HT-29 (cell line): ENCODE measurements around the gene CCNJL. TPM values are rescaled to one million over a fixed set of nuclear protein-coding genes. Genes with fewer than 3 reads are reported as not detected.
A peak's percentile ranks its signal among the peaks of the same experiment; 100 is the strongest.

Source experiments
- DNase-seq: peaks from one replicate; pipeline ENCODE4 v3.0.0-alpha.2; 2015; ENCODE audit warnings: low spot score
- total RNA-seq: library from RNA; depleted of rRNA; stranded (reverse); fragments of >200 nt; shearing (Covaris generic); gene quantifications from 2 replicates; pipeline ENCODE4 v1.2.3, GENCODE V29; 2014

Gene CCNJL
- total RNA-seq, 1 experiment from 2014 or later = 7.9 TPM

DNA sequence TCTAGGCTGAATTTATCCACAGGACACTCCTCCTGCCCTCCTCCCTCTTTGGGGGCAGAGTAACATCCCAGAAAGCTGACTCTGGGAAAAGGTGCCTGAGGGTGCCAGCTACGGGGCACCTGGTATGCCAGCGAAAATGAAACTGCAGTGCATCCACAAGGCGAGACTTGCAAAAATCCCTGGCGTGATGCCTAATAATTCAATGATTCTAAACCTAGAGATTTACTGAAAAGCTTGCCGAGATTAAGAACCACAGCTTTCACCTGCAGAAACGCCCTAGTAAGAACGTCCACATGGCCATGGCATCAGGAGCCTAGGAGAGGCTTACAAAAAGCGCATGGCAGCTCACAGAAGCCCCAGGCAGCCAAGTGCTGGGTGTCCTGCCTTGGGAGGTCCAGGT, 20.9 kb downstream of the CCNJL start:
- no peak for DNase-seq

DNA sequence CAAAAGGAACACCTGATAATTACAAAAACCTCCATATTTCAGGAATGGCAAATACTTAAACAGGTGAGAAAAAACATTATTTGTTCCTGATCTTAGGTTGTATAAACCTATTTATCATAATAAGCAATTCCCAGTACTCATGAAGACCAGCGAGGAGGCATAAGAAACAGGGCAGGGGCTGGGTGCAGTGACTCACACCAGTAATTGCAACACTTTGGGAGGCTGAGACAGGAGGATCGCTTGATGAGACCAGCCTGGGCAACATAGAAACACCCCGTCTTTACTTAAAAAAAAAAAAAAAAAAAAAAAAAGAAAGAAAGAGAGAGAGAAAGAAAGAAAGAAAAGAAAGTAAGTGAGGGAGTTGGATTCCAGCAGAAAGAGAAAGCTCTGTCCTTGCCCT, 21.6 kb downstream of the CCNJL start:
- no peak for DNase-seq

DNA sequence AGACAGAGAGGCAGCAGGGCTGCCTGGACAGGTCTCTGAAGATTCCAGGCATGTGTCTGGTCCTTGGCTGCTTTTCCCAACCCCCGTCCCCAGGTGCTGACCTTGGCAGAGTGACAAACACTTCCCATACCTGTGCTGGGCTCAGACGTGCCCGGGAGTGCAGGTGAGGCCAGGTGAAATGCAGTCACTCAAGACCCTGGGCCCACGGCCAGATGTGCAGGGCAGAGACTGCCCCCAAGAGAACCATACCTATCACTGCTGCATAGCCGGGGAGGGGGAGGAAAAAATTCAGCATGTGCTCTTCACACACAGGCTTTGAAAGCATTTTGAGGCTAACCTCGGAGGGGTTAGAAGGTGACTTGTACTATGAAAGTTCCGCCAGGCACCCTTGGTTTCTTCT, 22.6 kb downstream of the CCNJL start:
- no peak for DNase-seq

GRCh38 chr5:160289356-160289651, 23.1 kb downstream of the CCNJL start:
- DNase-seq = no peak

DNA sequence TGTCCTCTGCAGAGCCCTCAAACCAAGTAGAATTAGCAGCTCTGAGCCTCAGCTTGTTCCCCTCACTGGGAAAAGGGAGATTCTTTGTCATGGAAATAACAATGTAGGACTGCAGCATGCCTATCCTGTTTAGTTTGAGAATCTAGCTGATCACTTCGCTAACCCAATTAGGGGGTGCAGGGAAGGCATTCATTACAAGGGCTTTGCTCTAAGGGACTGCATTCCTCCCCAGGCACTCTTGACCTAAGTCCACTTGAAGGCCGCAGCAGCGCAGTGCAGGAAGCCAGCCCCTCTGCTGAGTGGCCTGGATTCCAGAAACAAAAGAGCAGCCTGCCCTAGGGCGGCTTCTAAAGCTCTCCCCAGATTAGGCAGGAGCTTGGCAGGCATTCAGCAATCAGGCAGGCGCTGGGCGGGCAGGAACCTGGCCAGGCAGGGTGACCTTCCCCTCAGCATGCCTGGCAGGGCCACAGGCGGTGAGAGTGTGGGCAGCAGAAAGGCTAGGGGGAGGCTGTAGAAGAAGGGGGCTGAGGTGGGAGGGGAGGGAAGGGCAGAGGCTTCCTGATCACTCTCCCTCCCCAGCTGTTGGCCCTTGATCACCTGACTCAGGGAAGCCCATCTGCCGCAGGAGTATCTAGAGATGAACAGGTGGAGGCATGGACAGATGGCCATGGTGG, 24.8 kb downstream of the CCNJL start:
- DNase-seq = no peak

GRCh38 chr5:160286947-160287346, 25.4 kb downstream of the CCNJL start:
- DNase-seq = no peak

- DNase-seq = no peak
These were observed 27.0 kb downstream of the CCNJL start for GRCh38 chr5:160285316-160285715.

- DNase-seq = no peak
These were observed 28.0 kb downstream of the CCNJL start for GRCh38 chr5:160284291-160284873.

DNA sequence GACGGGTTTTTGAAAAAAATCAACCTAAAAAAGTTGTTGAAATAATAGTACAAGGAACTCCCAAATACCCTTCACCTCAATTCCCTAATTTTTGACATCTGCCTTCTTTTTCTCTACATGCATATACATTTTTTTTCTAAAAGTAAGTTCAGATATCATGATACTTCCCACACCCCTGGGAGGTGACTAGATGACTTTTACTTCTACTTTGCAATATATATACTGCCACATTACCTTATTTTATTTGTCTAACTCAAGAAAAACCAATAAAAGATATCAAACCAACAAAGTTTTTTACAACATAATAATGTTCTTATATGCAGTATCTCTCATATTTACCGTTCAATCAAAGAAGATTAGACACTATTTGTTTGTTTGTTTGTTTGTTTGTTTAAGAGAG, 31.1 kb downstream of the CCNJL start:
- no peak for DNase-seq

GRCh38 chr5:160280384-160281095, 31.8 kb downstream of the CCNJL start:
- DNase-seq = no peak

GRCh38 chr5:160278343-160278742, 34.0 kb downstream of the CCNJL start:
- no peak for DNase-seq

DNA sequence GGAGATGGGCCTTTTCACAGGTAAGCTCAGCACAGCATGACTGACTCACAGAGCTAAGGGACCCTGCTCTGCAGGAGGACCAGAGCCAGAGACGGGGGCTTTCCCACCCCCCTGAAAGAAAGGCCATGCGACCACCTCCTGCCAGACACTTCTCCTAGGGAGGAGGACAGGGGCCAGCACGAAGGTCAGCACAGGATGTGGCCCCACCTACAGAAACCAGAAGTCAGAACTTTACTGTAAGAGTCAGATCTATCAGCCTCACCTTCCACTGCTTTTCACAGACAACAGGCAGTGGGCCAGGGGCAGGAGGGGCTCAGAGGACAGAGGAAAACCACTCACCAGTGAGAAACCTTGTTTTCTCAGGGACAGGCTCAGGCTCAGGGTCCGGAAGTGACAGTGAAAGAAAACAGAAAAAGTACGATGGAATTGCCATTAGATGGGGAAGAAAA, 37.9 kb downstream of the CCNJL start:
- DNase-seq = no peak

DNA sequence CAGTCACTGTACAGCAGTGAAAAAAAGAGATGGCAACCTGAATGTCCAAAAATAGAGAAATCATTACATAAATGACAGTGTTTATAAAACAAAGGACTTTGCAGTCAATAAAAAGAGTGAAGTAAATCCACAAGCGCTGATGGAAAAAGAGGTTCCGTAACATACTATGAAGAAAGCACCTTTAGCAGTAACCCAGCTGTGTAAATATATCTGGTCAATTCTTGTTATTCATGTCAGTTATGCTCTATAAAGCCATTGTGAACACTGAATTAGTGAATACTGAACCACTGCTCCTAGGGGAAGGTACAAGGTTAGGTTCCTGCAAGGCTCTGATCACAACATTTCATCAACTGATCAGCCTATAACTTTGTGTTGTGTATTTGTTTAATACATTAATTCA, 39.5 kb downstream of the CCNJL start:
- no peak for DNase-seq

GRCh38 chr5:160272264-160272663, 40.1 kb downstream of the CCNJL start:
- no peak for DNase-seq

GRCh38 chr5:160271836-160272235, 40.5 kb downstream of the CCNJL start:
- DNase-seq = no peak

- DNase-seq = no peak
These were observed 41.0 kb downstream of the CCNJL start for GRCh38 chr5:160271396-160271795.

DNA sequence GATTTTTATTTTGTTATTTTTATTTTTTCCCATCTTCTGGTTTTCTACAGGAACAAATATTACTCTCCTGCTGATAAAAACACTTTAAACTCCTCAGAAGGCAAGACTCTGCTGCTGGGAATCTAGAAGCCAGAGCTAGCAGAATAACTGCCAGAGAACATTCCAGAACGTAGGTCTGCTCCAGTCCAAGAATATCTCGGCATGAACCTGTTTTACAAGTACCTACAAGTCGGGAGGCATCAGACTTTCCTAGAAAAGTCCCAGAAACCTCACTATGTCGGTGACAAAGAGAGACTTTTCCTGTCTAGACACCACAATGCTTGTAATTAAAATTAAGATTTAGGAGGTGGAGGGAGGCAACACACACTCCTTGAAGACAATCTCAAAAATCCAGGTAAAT, 41.7 kb downstream of the CCNJL start:
- DNase-seq = no peak

DNA sequence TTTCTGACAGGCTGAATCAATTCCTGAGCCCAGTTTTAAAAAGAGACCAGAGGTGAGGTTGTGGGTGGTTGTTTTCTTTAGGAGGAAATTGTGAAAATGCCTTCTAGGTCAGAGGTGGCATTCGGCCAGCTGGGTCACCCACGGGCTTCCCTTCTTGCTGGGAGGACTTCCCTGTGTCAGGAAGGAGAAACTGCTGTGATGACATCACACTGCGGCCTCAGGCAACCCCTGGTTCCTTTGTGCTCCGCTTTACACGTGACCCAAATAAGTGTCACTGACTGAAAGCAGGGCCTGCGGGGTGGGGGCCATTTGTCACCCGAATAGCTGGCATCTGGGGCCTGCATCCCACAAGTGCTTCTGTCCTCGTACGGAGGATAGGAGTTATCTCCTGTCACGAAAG, 43.3 kb downstream of the CCNJL start:
- peak; percentile 39 for DNase-seq

DNA sequence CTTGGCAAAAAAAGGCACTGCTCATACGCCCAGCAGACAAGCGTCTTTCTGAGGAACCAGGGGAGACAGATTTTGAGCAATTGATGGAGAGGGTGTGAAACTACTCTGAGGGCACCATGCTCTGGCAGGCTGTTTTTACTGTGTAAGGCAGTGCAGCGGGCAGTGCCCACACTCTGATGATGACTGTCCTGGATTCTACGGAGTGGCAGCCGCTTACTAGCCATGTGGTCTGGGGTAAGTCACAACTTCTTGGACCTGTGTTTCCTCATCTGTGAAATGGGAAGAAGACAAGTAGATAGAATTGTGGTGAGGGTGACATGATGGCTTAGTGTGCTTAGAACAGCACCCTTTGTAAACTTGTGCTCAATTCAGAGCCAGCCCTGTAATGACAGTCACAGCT, 44.2 kb downstream of the CCNJL start:
- no peak for DNase-seq

DNA sequence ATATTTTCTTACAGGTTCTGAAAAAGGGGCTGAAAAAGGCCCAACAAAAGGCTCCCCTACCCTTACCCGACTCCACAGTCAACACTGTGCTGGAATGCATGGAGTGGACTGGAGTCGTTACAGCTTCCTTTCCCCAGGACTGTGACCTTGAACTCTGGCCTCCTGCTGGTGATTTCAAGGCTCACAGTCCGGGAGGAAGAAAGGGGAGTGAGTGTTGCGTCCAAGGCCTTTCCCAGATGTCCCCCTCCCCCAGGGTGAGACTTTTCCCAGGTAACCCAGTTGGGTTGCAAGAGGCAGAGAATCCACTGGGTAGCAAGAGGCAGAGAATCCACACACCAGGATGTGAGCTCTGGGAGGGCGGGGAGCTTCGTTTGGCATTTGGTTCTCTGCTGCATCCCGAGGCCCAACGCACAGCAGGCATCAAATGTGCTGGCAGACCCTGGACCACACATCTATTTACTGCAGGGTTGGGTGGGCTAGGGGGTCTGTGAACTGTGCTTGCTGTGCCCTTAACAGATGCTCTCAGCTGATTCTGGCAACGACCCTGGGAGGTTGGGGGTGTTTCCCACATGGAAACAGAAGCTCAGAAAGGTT, 45.5 kb downstream of the CCNJL start:
- DNase-seq = no peak

GRCh38 chr5:160266044-160266443, 46.3 kb downstream of the CCNJL start:
- DNase-seq = no peak

- peak; percentile 23 for DNase-seq
These were observed 49.0 kb downstream of the CCNJL start for GRCh38 chr5:160263326-160263855.
